ENCODE data around the gene KCNH2. TPM values are rescaled to one million over a fixed set of nuclear protein-coding genes. Genes with fewer than 3 reads are reported as not detected.

Gene KCNH2
- total RNA-seq, 2 donors from 2014 or later = 3.6 to 5.3 TPM

DNA sequence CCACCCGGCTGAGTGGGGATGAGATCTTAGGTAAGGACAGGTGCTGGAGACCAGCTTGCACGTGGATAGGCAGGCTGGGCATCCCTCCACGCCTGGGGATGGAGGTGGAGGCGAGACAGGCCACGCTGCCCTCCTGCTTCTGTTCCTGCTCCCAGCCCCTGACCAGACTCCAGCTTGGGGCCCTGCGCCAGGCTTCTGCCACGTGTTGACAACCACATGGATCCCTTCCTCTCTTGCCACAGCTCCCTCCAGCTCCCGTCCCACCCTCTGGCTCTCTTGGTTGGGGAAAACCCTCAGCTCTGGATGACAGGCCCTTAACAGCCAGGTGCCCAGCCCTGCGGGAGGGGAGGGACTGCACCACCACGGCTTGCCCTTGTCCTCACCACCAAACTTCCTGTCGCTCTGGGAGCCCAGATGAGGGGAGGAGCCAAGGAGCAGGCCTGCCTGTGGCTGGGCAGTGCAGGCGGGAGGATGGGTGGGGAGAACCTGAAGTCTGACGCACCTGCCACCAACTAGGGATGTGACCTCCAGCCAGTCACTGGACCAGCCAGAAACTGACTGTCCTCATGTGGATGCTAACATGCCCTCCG, 36.0 kb downstream of the KCNH2 start:
- WGBS, 2 donors = 33 to 44% methylated on average over 4 to 14 of the region's 14 CpGs
- H3K27ac ChIP-seq = no peak overlapping the region
- DNase-seq = peak in 2 of 4 donors; percentile 10 to 18

DNA sequence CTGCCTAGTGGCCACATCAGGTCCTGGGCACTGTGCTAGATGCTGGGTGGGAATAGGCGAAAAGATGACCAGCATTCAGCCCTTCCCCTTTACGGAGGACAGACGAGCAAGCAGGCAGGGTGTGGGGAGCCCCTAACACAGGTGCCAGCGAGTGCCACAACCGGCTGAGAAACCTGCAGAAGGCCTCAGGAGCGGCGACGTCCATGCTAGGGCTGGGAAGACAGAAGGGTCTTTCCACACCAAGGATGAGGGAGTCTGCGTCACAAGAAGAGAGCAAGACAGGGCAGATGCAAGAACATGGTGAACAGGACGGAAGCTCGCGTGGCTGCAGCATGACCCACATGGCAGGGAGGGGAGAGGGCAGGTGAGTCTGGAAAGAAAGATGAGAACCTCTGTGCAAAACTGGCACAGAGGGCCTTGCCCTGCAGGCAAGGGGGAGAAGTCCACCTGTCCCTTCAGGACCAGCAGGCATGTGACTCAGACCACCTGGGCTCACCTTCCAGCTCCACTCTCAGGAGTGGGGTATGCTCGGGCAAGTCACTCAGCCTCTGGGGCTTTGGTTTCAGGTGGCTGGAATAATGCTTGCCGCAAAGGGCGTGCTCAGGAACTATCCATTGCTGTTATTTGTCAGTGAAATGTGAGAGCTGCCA, 36.6 kb downstream of the KCNH2 start:
- Histone ChIP-seq H3K4me1 (no peaks in the 10 kb centered on the region), H3K9me3 (no peaks in the 10 kb centered on the region), H3K36me3 (replicated peaks in 1 of 2; ENCODE audit: insufficient read depth in 1 of 2, low read depth in 2 of 2) (no peaks in the 10 kb centered on the region), H3K27me3 (no peaks in the 10 kb centered on the region), H3K27ac (no peak overlapping the region), H3K4me3 (no peak overlapping the region)
- ATAC-seq = no peak
- TF ChIP-seq POLR2A (IDR thresholded peaks at IDR 0.05) = no peak
- TF ChIP-seq, protein P1, sequence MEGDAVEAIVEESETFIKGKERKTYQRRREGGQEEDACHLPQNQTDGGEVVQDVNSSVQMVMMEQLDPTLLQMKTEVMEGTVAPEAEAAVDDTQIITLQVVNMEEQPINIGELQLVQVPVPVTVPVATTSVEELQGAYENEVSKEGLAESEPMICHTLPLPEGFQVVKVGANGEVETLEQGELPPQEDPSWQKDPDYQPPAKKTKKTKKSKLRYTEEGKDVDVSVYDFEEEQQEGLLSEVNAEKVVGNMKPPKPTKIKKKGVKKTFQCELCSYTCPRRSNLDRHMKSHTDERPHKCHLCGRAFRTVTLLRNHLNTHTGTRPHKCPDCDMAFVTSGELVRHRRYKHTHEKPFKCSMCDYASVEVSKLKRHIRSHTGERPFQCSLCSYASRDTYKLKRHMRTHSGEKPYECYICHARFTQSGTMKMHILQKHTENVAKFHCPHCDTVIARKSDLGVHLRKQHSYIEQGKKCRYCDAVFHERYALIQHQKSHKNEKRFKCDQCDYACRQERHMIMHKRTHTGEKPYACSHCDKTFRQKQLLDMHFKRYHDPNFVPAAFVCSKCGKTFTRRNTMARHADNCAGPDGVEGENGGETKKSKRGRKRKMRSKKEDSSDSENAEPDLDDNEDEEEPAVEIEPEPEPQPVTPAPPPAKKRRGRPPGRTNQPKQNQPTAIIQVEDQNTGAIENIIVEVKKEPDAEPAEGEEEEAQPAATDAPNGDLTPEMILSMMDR (IDR thresholded peaks at IDR 0.05) = no peak
- peak in 1 of 4 donors; percentile 2 for DNase-seq
- intact Hi-C loops (cut with DNase I) = no loop called here
- WGBS, 2 donors = 79 to 87% methylated on average over 13 to 15 of the region's 15 CpGs

More for the DNA sequence above, 36.0 kb downstream of the KCNH2 start:
- intact Hi-C loops (cut with DNase I) = no loop called here
- no peaks in the 10 kb centered on the region for H3K36me3 ChIP-seq (replicated peaks in 1 of 2; ENCODE audit: insufficient read depth in 1 of 2, low read depth in 2 of 2)
- H3K27me3 ChIP-seq = no peaks in the 10 kb centered on the region
- H3K4me3 ChIP-seq = no peak overlapping the region
- ATAC-seq = no peak
- H3K9me3 ChIP-seq = no peaks in the 10 kb centered on the region
- no peak for TF ChIP-seq POLR2A (IDR thresholded peaks at IDR 0.05)
- TF ChIP-seq, protein P1 (IDR thresholded peaks at IDR 0.05) = no peak
- H3K4me1 ChIP-seq = no peaks in the 10 kb centered on the region

DNA sequence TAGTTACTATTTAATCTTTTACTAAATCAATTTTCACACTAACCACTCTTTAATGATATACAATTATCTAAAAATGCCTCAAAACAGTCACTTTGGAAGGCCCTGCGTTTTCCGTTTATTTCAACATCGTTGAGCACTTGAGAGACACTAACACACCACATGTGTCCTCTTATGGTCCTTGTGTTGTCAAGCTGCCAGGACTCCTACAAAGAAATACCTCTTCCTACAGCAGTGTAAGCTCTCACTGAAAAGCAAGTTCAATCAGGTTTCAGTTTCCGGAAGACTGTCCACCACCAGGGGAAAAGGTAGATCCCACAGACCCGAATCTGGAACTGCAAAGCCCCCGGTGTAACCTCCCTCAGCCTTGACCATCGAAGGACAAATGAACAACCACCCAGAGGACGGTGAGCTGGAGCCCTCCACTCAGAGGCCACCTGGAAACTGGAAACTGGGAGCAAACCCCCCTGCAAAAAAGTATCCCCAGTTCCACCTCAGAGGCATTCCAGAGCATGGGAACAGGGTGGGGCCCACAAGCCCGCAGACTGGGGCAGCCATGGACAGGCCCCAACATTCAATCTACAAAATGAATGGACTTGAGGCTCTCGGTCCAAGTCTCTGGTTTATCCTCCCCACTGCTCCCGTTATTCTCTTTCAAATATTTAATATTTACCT, 37.6 kb downstream of the KCNH2 start:
- intact Hi-C loops (cut with DNase I) = no loop called here
- Histone ChIP-seq H3K27ac (no peak overlapping the region), H3K4me3 (no peak overlapping the region), H3K36me3 (replicated peaks in 1 of 2; ENCODE audit: insufficient read depth in 1 of 2, low read depth in 2 of 2) (no peaks in the 10 kb centered on the region), H3K27me3 (no peaks in the 10 kb centered on the region), H3K4me1 (no peaks in the 10 kb centered on the region), H3K9me3 (no peaks in the 10 kb centered on the region)
- no peak for TF ChIP-seq POLR2A (IDR thresholded peaks at IDR 0.05)
- TF ChIP-seq, protein P1 (IDR thresholded peaks at IDR 0.05) = no peak
- no peak for ATAC-seq
- peak in 1 of 4 donors; percentile 6 for DNase-seq
- WGBS, 2 donors = 58 to 60% methylated on average over 11 of the region's 11 CpGs

DNA sequence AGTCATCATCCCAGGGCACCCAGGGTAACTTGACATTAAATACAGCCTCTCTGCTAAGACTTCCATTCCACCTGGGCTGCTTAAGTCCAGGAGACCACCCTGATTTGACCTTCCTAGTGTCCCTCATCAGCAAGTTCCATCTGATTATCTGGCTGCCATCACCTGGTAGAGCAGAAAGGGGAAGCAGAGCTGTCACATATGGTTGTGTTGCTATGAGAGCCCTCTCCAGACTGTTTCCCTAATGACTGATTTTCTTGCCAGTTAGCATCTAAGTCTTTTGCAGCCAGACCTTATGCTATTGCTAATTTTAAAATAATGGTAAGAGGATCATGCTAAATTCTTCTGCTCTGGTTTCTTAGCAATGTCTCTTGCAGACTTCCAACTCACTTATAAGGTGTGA, 38.7 kb downstream of the KCNH2 start:
- ATAC-seq = no peak
- Histone ChIP-seq H3K9me3 (no peaks in the 10 kb centered on the region), H3K36me3 (replicated peaks in 1 of 2; ENCODE audit: insufficient read depth in 1 of 2, low read depth in 2 of 2) (no peaks in the 10 kb centered on the region), H3K27me3 (no peaks in the 10 kb centered on the region), H3K27ac (no peak overlapping the region), H3K4me1 (no peaks in the 10 kb centered on the region), H3K4me3 (no peak overlapping the region)
- no peak for DNase-seq
- intact Hi-C loops (cut with DNase I) = no loop called here
- TF ChIP-seq, protein P1 (IDR thresholded peaks at IDR 0.05) = no peak
- no peak for TF ChIP-seq POLR2A (IDR thresholded peaks at IDR 0.05)

All from body of pancreas (tissue), 4 donors.